T-helper 17 cell (primary cell): ENCODE measurements around the gene PCDHGA11. TPM values are rescaled to one million over a fixed set of nuclear protein-coding genes. Genes with fewer than 3 reads are reported as not detected.
"Not testable (repeated sequence)": the region's sequence is repeated elsewhere in the genome, so short reads cannot be mapped to it uniquely, and the experiment has no call there.

Experiments
- ATAC-seq: fragments of 150-1000 bp; cut with Tn5 transposase; 2 replicates; pipeline ENCODE4 v1.10.0; 2021; ENCODE audit warnings: mild to moderate bottlenecking, moderate library complexity
- DNase-seq, 3 donors: peaks; one replicate each; pipeline versions ENCODE4 v3.0.0 to v3.0.0-alpha.2; 2020 to 2021
- H3K9me3 ChIP-seq: one replicate; pipeline ENCODE4 v1.7.0; 2013; ENCODE audit warnings: low read length, mild to moderate bottlenecking; ENCODE audit not compliant: control insufficient read depth, poor library complexity, severe bottlenecking
- H3K27ac Mint-ChIP-seq: one replicate; pipeline ENCODE4 v1.8.0; 2022; ENCODE audit warnings: mild to moderate bottlenecking, moderate library complexity, mixed read lengths
- H3K27me3 Mint-ChIP-seq: one replicate; pipeline ENCODE4 v1.8.0; 2022; ENCODE audit warnings: mixed read lengths
- H3K36me3 Mint-ChIP-seq: one replicate; pipeline ENCODE4 v1.8.0; 2022; ENCODE audit warnings: low read depth, mixed read lengths
- H3K4me1 Mint-ChIP-seq: one replicate; pipeline ENCODE4 v1.8.0; 2022; ENCODE audit warnings: mild to moderate bottlenecking, mixed read lengths
- H3K4me3 Mint-ChIP-seq: one replicate; pipeline ENCODE4 v1.8.0; 2022; ENCODE audit warnings: mild to moderate bottlenecking, moderate library complexity, mixed read lengths
- total RNA-seq, 4 donors: library from RNA in 2 of 4; stranded (reverse) in 2 of 4; gene quantifications; one replicate each; pipeline ENCODE4 v1.2.3 and lab custom pipeline; 2022 to 2026

Gene PCDHGA11
- total RNA-seq, 2 donors from 2014 or later: not detected

GRCh38 chr5:141409598-141410306, 11.1 kb upstream of the PCDHGA11 start:
- Mint-ChIP-seq H3K36me3 (peaks cover 5% of the 10 kb centered on the region), H3K27ac (no peak overlapping the region), H3K4me3 (no peak overlapping the region), H3K27me3 (peaks cover 45% of the 10 kb centered on the region), H3K4me1 (peaks cover 3% of the 10 kb centered on the region)
- DNase-seq (no peak), ATAC-seq (no peak)
- peaks cover 5% of the 10 kb centered on the region for H3K9me3 ChIP-seq

- no peak overlapping the region for H3K27ac Mint-ChIP-seq
- peaks cover 5% of the 10 kb centered on the region for H3K9me3 ChIP-seq
- ATAC-seq (no peak), DNase-seq (no peak)
- H3K4me1 Mint-ChIP-seq: peaks cover 3% of the 10 kb centered on the region
- H3K4me3 Mint-ChIP-seq: no peak overlapping the region
- H3K36me3 Mint-ChIP-seq: peaks cover 5% of the 10 kb centered on the region
- H3K27me3 Mint-ChIP-seq: peaks cover 48% of the 10 kb centered on the region
These were observed 9.3 kb upstream of the PCDHGA11 start for GRCh38 chr5:141411575-141411974.

GRCh38 chr5:141412854-141413539, 7.9 kb upstream of the PCDHGA11 start, which contains the start of gene PCDHGA10:
Gene PCDHGA10, plus strand, starts transcription at chr5:141412987. Its CDS starts 189 bp downstream, at chr5:141413176.
- peaks cover 55% of the 10 kb centered on the region for H3K27me3 Mint-ChIP-seq
- DNase-seq (peak in 2 of 3 donors; percentile 28 to 29), ATAC-seq (peak; percentile 85)
- H3K4me1 Mint-ChIP-seq: peaks cover 3% of the 10 kb centered on the region
- peak within 1 kb of the TSS; percentile 17 for H3K27ac Mint-ChIP-seq
- peaks cover 5% of the 10 kb centered on the region for H3K9me3 ChIP-seq
- peak within 1 kb of the TSS; percentile 86 for H3K4me3 Mint-ChIP-seq
- H3K36me3 Mint-ChIP-seq: peaks cover 7% of the 10 kb centered on the region

DNA sequence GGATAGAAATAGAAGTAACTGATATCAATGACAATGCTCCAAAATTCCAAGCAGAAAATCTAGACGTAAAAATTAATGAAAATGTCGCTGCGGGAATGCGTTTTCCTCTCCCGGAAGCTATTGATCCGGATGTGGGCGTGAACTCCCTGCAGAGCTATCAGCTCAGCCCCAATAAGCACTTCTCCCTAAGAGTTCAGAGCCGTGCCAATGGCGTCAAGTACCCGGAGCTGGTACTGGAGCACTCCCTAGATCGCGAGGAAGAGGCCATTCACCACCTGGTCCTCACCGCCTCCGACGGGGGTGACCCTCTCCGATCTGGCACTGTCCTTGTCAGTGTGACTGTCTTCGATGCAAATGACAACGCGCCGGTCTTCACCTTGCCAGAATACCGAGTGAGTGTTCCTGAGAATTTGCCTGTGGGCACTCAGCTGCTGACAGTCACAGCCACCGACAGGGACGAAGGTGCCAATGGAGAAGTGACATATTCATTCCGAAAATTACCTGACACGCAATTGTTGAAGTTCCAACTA, 7.2 kb upstream of the PCDHGA11 start:
- peaks cover 57% of the 10 kb centered on the region for H3K27me3 Mint-ChIP-seq
- H3K36me3 Mint-ChIP-seq: peaks cover 8% of the 10 kb centered on the region
- H3K4me3 Mint-ChIP-seq: peak overlapping the region; percentile 86
- ATAC-seq (no peak), DNase-seq (no peak)
- peaks cover 5% of the 10 kb centered on the region for H3K9me3 ChIP-seq
- H3K4me1 Mint-ChIP-seq: peaks cover 3% of the 10 kb centered on the region
- H3K27ac Mint-ChIP-seq: peak overlapping the region; percentile 17

- H3K9me3 ChIP-seq, H3K4me1 Mint-ChIP-seq, ATAC-seq, H3K27ac Mint-ChIP-seq, DNase-seq, H3K36me3 Mint-ChIP-seq: not testable (repeated sequence)
- H3K27me3 Mint-ChIP-seq: peaks cover 56% of the 10 kb centered on the region
- peak overlapping the region; percentile 19 for H3K4me3 Mint-ChIP-seq
These were observed 6.1 kb upstream of the PCDHGA11 start for GRCh38 chr5:141414548-141415274.

GRCh38 chr5:141415275-141415618, 5.6 kb upstream of the PCDHGA11 start:
- H3K36me3 Mint-ChIP-seq, H3K4me1 Mint-ChIP-seq, H3K9me3 ChIP-seq, DNase-seq, ATAC-seq: not testable (repeated sequence)
- H3K27ac Mint-ChIP-seq: peak overlapping the region; percentile 2
- peaks cover 57% of the 10 kb centered on the region for H3K27me3 Mint-ChIP-seq
- H3K4me3 Mint-ChIP-seq: peak overlapping the region; percentile 19

DNA sequence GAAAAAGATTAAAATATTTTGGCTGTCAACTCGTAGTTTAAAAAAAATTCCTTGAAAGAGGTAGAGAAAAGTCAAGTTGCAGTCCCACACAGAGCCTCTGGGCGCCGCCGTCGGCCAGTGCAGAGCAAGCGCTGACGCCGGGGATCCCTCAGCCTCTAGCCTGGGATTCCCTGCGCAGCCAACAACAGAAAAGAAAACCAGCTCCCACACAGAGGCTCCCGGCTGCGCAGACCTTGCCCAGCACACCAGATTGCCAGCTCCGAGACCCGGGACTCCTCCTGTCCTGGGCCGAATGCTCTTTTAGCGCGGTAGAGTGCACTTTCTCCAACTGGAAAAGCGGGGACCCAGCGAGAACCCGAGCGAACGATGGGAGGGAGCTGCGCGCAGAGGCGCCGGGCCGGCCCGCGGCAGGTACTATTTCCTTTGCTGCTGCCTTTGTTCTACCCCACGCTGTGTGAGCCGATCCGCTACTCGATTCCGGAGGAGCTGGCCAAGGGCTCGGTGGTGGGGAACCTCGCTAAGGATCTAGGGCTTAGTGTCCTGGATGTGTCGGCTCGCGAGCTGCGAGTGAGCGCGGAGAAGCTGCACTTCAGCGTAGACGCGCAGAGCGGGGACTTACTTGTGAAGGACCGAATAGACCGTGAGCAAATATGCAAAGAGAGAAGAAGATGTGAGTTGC, 3.2 kb upstream of the PCDHGA11 start, which contains the start of gene PCDHGB7:
PCDHGB7 (plus strand) TSS at position 184 of the 679 bp plus-strand sequence; CDS start at position 367, 183 bp downstream.
- not testable (repeated sequence) for H3K4me1 Mint-ChIP-seq, H3K36me3 Mint-ChIP-seq, H3K9me3 ChIP-seq
- ATAC-seq (peak; percentile 63), DNase-seq (peak in 1 of 3 donors; percentile 38)
- peaks cover 80% of the 10 kb centered on the region for H3K27me3 Mint-ChIP-seq
- peak within 1 kb of the TSS; percentile 43 for H3K4me3 Mint-ChIP-seq
- H3K27ac Mint-ChIP-seq: peak within 1 kb of the TSS; percentile 60

GRCh38 chr5:141419074-141419880, 1.6 kb upstream of the PCDHGA11 start:
- H3K27me3 Mint-ChIP-seq: peaks cover 66% of the 10 kb centered on the region
- H3K4me3 Mint-ChIP-seq: peak overlapping the region; percentile 43
- H3K4me1 Mint-ChIP-seq: no peaks in the 10 kb centered on the region
- ATAC-seq (no peak), DNase-seq (no peak)
- peaks cover 9% of the 10 kb centered on the region for H3K9me3 ChIP-seq
- peak overlapping the region; percentile 60 for H3K27ac Mint-ChIP-seq
- peaks cover 6% of the 10 kb centered on the region for H3K36me3 Mint-ChIP-seq

DNA sequence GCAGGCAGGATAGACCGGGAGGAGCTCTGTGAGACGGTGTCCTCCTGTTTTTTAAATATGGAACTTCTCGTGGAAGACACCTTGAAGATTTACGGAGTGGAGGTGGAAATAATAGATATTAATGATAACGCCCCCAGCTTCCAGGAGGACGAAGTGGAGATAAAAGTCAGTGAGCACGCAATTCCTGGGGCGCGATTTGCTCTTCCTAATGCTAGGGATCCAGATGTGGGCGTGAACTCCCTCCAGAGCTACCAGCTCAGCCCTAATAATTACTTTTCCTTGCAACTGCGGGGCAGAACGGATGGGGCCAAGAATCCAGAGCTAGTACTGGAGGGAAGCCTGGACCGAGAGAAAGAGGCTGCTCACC, 621 bp downstream of the PCDHGA11 start:
- ATAC-seq (no peak), DNase-seq (no peak)
- H3K4me3 Mint-ChIP-seq: no peak overlapping the region
- peak overlapping the region; percentile 65 for H3K27ac Mint-ChIP-seq
- no peaks in the 10 kb centered on the region for H3K4me1 Mint-ChIP-seq
- peaks cover 9% of the 10 kb centered on the region for H3K9me3 ChIP-seq
- H3K36me3 Mint-ChIP-seq: peaks cover 7% of the 10 kb centered on the region
- H3K27me3 Mint-ChIP-seq: peaks cover 72% of the 10 kb centered on the region

DNA sequence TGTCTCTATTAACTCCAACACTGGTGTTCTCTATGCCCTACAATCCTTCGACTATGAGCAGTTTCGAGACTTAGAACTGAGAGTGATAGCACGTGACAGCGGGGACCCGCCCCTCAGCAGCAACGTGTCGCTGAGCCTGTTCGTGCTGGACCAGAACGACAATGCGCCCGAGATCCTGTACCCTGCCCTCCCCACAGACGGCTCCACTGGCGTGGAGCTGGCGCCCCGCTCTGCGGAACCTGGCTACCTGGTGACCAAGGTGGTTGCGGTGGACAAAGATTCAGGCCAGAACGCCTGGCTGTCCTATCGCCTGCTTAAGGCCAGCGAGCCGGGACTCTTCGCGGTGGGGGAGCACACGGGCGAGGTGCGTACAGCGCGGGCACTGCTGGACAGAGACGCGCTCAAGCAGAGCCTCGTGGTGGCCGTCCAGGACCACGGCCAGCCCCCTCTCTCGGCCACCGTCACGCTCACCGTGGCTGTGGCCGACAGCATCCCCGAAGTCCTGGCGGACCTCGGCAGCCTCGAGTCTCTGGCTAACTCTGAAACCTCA, 2.0 kb downstream of the PCDHGA11 start:
- H3K9me3 ChIP-seq: peaks cover 9% of the 10 kb centered on the region
- DNase-seq: no peak
- H3K4me3 Mint-ChIP-seq: no peak overlapping the region
- no peaks in the 10 kb centered on the region for H3K4me1 Mint-ChIP-seq
- peaks cover 7% of the 10 kb centered on the region for H3K36me3 Mint-ChIP-seq
- H3K27ac Mint-ChIP-seq: no peak overlapping the region
- H3K27me3 Mint-ChIP-seq: peaks cover 70% of the 10 kb centered on the region
- no peak for ATAC-seq

- Mint-ChIP-seq H3K27me3 (peaks cover 58% of the 10 kb centered on the region), H3K4me3 (no peak overlapping the region)
These were observed 7.1 kb downstream of the PCDHGA11 start for GRCh38 chr5:141427783-141428426.

More at GRCh38 chr5:141427783-141428426, 7.1 kb downstream of the PCDHGA11 start:
- DNase-seq (no peak), ATAC-seq (no peak)
- peaks cover 8% of the 10 kb centered on the region for H3K9me3 ChIP-seq
- no peaks in the 10 kb centered on the region for H3K4me1 Mint-ChIP-seq
- H3K36me3 Mint-ChIP-seq: peaks cover 6% of the 10 kb centered on the region
- no peak overlapping the region for H3K27ac Mint-ChIP-seq
